HG03095 (cell line): ENCODE measurements around the gene C2orf42.
"Not testable (repeated sequence)": the region's sequence is repeated elsewhere in the genome, so short reads cannot be mapped to it uniquely, and the experiment has no call there.

ENCODE experiments used
- ATAC-seq: cut with Tn5 transposase; IDR thresholded peaks from one replicate; pipeline ENCODE4 v1.9.1; 2021; ENCODE audit warnings: moderate library complexity; ENCODE audit not compliant: unreplicated experiment

The C2orf42 gene

GRCh38 chr2:70104231-70105111 is 86.3 kb downstream of the C2orf42 start:
- ATAC-seq = no peak

- ATAC-seq = no peak
Measured at GRCh38 chr2:70103531-70104061, 87.2 kb downstream of the C2orf42 start.

GRCh38 chr2:70102323-70102905 is 88.4 kb downstream of the C2orf42 start:
- not testable (repeated sequence) for ATAC-seq

GRCh38 chr2:70101686-70102085 is 89.1 kb downstream of the C2orf42 start:
- not testable (repeated sequence) for ATAC-seq

- no peak for ATAC-seq
Measured at GRCh38 chr2:70101174-70101573, 89.6 kb downstream of the C2orf42 start.
